HG02973 (cell line): ENCODE measurements around the gene SULT1B1.

Source experiments
- ATAC-seq: cut with Tn5 transposase; IDR thresholded peaks from one replicate; pipeline ENCODE4 v1.9.1; 2021; ENCODE audit warnings: moderate library complexity; ENCODE audit not compliant: unreplicated experiment

The SULT1B1 gene

DNA sequence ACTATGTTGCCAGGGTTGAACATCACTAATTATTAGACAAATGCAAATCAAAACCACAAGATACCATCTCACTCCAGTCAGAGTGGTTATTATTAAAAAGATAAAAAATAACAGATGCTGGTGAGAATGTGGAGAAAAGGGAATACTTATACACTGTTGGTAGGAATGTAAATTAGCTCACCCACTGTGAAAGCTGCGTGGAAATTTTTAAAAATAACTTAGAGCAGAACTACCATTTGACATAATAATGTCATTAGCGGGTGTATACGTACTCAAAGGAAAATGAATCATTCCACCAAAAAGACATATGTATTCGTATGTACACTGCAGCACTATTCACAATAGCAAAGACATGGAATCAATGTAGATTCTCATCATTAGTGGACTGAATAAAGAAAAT is 58.7 kb downstream of the SULT1B1 start:
- ATAC-seq = no peak

DNA sequence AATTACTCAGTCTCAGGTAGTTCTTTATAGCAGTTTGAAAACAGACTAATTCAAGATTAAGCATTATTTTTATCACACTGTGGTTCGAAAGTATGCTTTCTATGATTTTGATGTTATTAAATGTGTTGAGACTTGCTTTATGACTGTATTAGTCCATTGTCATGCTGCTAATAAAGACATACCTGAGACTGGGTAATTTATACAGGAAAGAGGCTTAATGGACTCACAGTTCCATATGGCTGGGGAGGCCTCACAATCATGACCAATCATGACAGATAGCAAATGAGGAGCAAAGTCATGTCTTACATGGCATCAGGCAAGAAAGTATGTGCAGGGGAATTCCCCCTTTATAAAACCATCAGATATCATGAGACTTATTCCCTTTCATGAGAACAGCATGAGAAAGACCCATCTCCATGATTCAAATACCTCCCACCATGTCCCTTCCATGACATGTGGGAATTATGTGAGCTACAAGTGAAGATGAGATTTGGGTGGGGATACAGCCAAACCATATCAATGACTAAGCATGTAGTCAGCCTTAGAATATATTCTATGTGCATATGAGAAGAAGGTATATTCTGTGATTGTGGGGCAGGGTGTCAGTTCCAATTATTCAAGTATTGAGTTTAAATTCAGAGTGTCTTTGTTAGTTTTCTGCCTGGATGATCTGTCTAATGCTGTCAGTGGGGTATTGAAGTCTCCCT is 62.7 kb downstream of the SULT1B1 start:
- no peak for ATAC-seq

GRCh38 chr4:69689599-69689998 is 70.8 kb downstream of the SULT1B1 start:
- no peak for ATAC-seq

- ATAC-seq = no peak
Measured at GRCh38 chr4:69684804-69685203, 75.6 kb downstream of the SULT1B1 start.
